ENCODE measurements around the gene LDLRAD1.

LDLRAD1 gene

GRCh38 chr1:53984726-53985125 is 33.3 kb downstream of the LDLRAD1 start:
- no peaks in the 10 kb centered on the region for H4K20me1 ChIP-seq (ENCODE audit: insufficient read depth, low read length)
- no peak overlapping the region for H3K4me2 ChIP-seq (ENCODE audit: insufficient read depth, low read length)
- no peaks in the 10 kb centered on the region for H3K9me3 ChIP-seq (ENCODE audit: insufficient read depth, low read length, severe bottlenecking)
- DNase-seq (no peak), ATAC-seq (ENCODE audit: insufficient read depth, low read depth) (no peak)
- no peak for TF ChIP-seq EZH2 (IDR thresholded peaks at IDR 0.05; ENCODE audit: borderline replicate concordance, low read depth, low read length, severe bottlenecking)
- no peak for TF ChIP-seq CTCF (IDR thresholded peaks at IDR 0.05; ENCODE audit: borderline replicate concordance, extremely low read depth, low read length, poor library complexity, severe bottlenecking)
- H3K4me1 ChIP-seq (ENCODE audit: insufficient read depth, low read length): no peaks in the 10 kb centered on the region
- no peaks in the 10 kb centered on the region for H3K27me3 ChIP-seq (ENCODE audit: insufficient read depth, low read length, poor library complexity)
- H3K79me2 ChIP-seq (ENCODE audit: insufficient read depth, low read length): no peaks in the 10 kb centered on the region
- no peak overlapping the region for H3K4me3 ChIP-seq (ENCODE audit: low read depth in 1 of 2, low read length in 2 of 2)
- H3K27ac ChIP-seq (ENCODE audit: low read length): no peak overlapping the region
- H3K9ac ChIP-seq (ENCODE audit: low read depth, low read length): no peak overlapping the region
- no peaks in the 10 kb centered on the region for H3K36me3 ChIP-seq (ENCODE audit: insufficient read depth, low read length)
- no peak overlapping the region for H2AFZ ChIP-seq (ENCODE audit: low read depth, low read length)

GRCh38 chr1:53982763-53983104 is 35.3 kb downstream of the LDLRAD1 start:
- ATAC-seq (ENCODE audit: insufficient read depth, low read depth) (no peak), DNase-seq (no peak)
- Histone ChIP-seq H3K79me2 (ENCODE audit: insufficient read depth, low read length) (no peaks in the 10 kb centered on the region), H3K9ac (ENCODE audit: low read depth, low read length) (no peak overlapping the region), H4K20me1 (ENCODE audit: insufficient read depth, low read length) (no peaks in the 10 kb centered on the region), H3K36me3 (ENCODE audit: insufficient read depth, low read length) (no peaks in the 10 kb centered on the region), H3K4me1 (ENCODE audit: insufficient read depth, low read length) (no peaks in the 10 kb centered on the region), H3K4me2 (ENCODE audit: insufficient read depth, low read length) (no peak overlapping the region), H3K27me3 (ENCODE audit: insufficient read depth, low read length, poor library complexity) (no peaks in the 10 kb centered on the region), H3K27ac (ENCODE audit: low read length) (no peak overlapping the region), H2AFZ (ENCODE audit: low read depth, low read length) (no peak overlapping the region), H3K9me3 (ENCODE audit: insufficient read depth, low read length, severe bottlenecking) (no peaks in the 10 kb centered on the region), H3K4me3 (ENCODE audit: low read depth in 1 of 2, low read length in 2 of 2) (no peak overlapping the region)
- TF ChIP-seq EZH2 (IDR thresholded peaks at IDR 0.05; ENCODE audit: borderline replicate concordance, low read depth, low read length, severe bottlenecking) (no peak), CTCF (IDR thresholded peaks at IDR 0.05; ENCODE audit: borderline replicate concordance, extremely low read depth, low read length, poor library complexity, severe bottlenecking) (no peak)

DNA sequence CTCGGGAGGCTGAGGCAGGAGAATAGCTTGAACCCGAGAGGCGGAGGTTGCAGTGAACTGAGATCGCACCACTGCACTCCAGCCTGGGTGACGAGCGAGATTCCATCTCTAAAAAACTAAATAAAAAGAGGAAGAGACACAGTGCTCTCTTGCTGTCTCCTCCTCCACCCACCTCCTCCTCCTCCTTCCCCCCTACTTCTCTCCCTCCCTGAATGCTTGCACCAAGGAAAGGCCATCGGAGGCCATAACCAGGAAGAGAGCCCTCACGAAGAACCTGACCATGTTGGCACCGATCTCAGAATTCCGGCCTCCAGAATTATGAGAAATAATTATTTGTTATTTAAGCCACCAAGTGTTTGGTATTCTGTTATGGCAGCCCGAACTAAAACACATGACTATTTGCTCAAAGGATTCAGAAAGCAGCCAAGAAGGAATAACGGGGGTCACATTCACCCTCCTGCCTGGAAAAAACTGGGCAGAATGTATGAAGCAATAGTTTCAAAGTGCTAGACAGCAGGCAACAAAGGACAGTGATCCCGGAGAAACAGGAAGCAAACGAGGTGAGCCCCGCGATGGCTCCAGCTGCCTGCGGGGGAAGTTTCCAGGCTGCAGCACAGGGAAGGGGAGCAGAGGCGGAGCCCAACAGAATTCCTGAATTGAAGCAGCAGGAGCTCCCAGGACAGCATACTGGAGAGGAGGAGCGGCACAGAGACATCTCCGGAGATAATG is 35.8 kb downstream of the LDLRAD1 start:
- Histone ChIP-seq H4K20me1 (ENCODE audit: insufficient read depth, low read length) (no peaks in the 10 kb centered on the region), H3K4me2 (ENCODE audit: insufficient read depth, low read length) (no peak overlapping the region), H3K4me3 (ENCODE audit: low read depth in 1 of 2, low read length in 2 of 2) (no peak overlapping the region), H3K4me1 (ENCODE audit: insufficient read depth, low read length) (no peaks in the 10 kb centered on the region), H2AFZ (ENCODE audit: low read depth, low read length) (no peak overlapping the region), H3K79me2 (ENCODE audit: insufficient read depth, low read length) (no peaks in the 10 kb centered on the region), H3K27ac (ENCODE audit: low read length) (no peak overlapping the region), H3K9me3 (ENCODE audit: insufficient read depth, low read length, severe bottlenecking) (no peaks in the 10 kb centered on the region), H3K9ac (ENCODE audit: low read depth, low read length) (no peak overlapping the region), H3K36me3 (ENCODE audit: insufficient read depth, low read length) (no peaks in the 10 kb centered on the region), H3K27me3 (ENCODE audit: insufficient read depth, low read length, poor library complexity) (no peaks in the 10 kb centered on the region)
- no peak for DNase-seq
- no peak for ATAC-seq (ENCODE audit: insufficient read depth, low read depth)
- TF ChIP-seq EZH2 (IDR thresholded peaks at IDR 0.05; ENCODE audit: borderline replicate concordance, low read depth, low read length, severe bottlenecking) (no peak), CTCF (IDR thresholded peaks at IDR 0.05; ENCODE audit: borderline replicate concordance, extremely low read depth, low read length, poor library complexity, severe bottlenecking) (no peak)

Measured in DND-41 (cell line).